Fibroblast of gingiva (primary cell): ENCODE results near the gene CTBP2.

Source experiments
- DNase-seq: peaks from one replicate; pipeline ENCODE4 v3.0.0-alpha.2; 2011; ENCODE audit warnings: low read depth

The CTBP2 gene

GRCh38 chr10:125010362-125010761 is 150.0 kb downstream of the CTBP2 start:
- no peak for DNase-seq

DNA sequence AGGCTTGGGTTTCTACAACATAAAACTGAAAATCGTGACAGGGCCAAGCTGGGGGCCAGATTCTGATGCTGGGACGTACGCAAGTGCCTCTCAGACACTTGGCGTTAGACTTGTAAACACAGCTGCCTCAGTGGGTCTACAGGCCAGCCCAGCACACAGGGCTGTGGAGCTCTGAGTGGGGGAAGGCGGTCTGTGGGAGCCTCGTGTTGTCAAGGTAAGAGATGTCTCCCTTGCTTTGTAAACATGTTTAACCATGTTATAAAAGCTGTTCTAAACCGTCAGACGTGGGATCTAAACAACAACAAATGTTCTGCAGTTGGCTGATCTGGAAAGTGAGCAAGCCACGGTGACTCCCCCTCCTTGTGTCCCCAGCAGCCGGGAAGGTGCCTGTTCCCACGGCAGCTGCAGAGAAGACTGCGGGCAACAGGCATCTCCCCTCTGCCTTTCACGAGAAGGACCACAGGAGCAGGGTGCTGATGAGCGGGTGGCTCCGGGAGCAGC is 150.7 kb downstream of the CTBP2 start:
- DNase-seq = no peak

- no peak for DNase-seq
These were observed 151.4 kb downstream of the CTBP2 start for GRCh38 chr10:125008689-125009638.

DNA sequence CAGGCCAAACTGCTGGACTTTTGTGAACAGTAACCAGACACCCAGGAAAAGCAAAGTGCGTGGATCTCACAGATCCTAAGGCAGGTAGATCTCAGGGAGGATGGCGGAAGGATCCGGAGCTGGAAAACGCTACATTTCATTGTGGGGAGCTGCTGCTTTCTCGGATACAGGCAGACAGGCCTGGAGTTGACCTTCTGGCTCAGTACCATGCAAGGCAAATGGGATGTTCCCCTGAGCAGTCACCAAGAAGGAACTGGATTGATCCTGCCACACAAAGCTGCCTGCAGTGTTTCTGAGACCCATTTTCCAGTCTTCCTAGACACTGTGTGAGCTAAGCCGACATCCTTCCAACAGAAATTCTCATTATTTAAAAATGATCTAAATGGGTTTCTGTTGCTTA is 152.9 kb downstream of the CTBP2 start:
- DNase-seq = no peak

GRCh38 chr10:125006921-125007426 is 153.4 kb downstream of the CTBP2 start:
- DNase-seq = peak; percentile 97

GRCh38 chr10:125006188-125006680 is 154.1 kb downstream of the CTBP2 start:
- no peak for DNase-seq

GRCh38 chr10:125005312-125006187 is 154.8 kb downstream of the CTBP2 start:
- DNase-seq = no peak

- DNase-seq = no peak
These were observed 155.6 kb downstream of the CTBP2 start for GRCh38 chr10:125004571-125005311.

GRCh38 chr10:125003901-125004467 is 156.4 kb downstream of the CTBP2 start:
- DNase-seq = no peak

- DNase-seq = no peak
These were observed 157.0 kb downstream of the CTBP2 start for GRCh38 chr10:125003146-125003900.

GRCh38 chr10:125002423-125003145 is 157.8 kb downstream of the CTBP2 start:
- no peak for DNase-seq

DNA sequence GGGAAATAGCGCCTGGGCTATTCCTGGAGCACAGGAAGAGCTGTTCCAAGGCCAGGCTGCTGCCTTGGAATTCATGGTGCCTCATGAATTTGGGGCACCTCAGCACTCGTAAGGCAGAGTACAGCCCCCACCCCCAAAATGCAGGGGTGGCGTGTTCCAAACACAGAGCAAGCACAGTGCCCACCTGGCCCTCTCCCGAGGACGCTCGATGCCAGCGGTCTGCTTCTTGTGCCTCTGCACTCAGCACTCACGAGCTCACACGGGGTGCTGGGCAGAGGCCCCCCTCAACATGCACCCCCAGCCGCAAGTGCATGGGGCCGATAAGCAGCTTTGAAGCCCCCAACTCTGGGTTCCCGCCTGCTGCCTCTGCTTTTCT is 158.3 kb downstream of the CTBP2 start:
- DNase-seq = no peak

DNA sequence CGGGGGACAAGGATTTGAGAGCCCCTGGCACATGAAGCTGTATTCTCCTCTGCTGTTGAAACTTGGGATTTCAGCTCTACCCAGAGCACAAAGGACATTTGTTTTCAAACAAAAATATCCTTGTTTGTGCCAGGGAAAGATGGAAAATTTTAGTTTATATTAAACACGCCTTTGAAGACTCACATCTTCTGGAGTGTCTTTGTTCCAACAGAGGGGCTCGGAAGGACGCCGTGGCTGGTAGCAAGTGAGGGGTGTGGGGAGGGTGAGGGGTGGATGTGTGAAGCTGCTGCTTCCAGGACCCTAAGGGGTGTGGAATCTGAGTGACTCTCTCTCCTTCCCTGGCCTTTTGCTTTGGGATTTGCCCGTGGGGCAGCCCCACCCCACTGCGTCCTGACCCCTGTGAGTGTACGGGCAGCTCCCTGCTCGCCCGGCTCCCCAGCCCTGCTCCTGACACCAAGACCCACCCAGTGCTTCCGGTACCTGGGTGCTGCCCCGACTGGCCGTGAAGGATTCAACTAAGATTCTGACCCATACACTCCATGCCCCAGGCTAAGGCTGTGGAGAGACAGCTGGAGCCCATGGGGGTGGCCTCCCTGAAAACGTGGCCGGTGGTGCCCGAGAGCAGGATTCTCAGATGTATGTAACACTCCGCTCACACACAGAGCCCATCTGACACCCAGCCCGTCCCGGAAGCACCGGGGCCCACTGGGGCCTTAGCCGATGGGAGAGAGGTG is 158.9 kb downstream of the CTBP2 start:
- DNase-seq = no peak

DNA sequence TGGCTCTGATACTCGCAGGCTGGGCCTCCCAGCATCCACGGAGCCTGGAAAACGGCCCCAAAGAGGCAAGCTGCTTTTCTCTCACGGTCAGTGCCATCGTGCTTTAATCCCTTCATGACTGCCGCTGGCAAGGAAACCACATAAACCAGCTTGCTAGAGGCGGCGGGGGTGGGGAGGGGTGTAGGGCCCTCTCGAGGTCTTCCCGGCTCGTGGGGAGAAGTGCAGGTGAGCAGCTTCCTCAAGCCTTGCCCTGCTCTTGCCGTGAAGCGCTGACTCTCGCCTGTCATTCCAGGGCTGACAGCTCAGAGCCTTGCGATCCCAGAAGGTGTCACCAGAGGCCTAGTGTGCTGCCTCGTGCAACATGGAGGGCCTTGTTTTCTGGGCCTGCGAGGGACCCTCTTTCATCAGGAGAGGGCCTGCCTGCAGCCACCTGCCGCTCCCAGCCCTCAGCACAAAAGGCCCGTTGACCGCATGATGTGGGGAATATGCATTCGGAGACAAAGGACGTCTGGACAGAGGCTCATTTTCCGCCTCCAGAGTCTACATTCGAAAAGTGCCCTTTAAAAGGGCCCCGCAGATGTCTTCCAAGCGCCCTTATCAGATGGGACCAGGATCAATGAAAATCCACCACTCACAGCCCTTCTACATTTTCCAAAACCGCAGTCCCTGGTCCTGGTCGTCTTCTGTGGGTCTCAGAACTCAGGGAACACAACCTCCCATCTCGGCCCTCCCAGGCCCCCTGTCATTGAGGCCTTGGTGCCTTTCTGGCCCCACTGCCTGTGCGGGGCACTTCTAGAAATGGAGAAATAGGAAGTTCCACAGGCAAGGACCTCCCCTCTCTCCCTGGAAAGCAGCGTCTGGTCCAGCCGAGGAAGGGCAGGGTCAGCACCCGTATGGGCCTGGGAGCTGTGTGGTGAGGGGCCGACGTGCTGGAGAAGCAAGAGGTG is 159.7 kb downstream of the CTBP2 start:
- DNase-seq = no peak

- DNase-seq = peak; percentile 90
These were observed 160.7 kb downstream of the CTBP2 start for GRCh38 chr10:124999433-125000365.

DNA sequence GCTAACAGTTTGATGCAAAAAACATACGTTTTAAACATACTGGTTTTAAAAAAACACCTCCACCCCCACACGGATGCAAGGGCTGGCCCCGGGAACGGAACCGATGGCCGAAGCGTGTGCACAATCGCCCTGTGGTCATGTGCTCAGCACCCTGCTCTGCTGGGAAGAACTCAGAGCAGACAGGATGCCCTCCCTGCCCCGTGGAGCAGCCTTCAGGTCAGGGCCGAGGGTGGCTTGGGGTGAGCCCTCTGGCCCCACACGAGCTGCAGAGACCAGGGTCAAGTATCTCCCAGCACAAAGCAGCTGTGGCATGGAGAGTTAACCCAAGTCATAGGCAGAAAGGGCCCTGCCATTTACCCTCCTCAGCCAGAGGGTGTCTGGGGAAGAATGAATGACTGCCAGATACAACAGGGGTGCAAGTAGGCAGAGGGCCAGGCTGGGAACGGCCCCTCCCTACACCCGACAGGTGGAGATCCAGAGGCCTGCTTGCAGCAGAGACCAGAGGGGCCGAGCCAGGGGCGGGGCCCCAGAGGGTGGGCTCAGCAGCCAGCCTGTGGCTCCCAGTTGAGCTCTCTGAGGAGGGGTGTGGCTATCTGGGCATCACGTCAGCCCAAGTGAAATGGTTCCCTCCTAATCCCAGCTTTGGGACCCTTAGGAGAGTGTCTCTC is 161.6 kb downstream of the CTBP2 start:
- DNase-seq = no peak
